Measurements from ENCODE around the gene PHTF2. TPM values are rescaled to one million over a fixed set of nuclear protein-coding genes. Genes with fewer than 3 reads are reported as not detected.

Gene PHTF2
- total RNA-seq, 2 donors from 2014 or later, result 15.4 to 20.6 TPM

- Histone ChIP-seq H3K9ac (ENCODE audit: extremely low read depth, low read length, poor library complexity, severe bottlenecking) (no peak overlapping the region), H3K4me1 (ENCODE audit: control insufficient read depth, insufficient read depth, low read length) (no peaks in the 10 kb centered on the region), H3K36me3 (ENCODE audit: control insufficient read depth, insufficient read depth, low read length) (no peaks in the 10 kb centered on the region), H3K27me3 (ENCODE audit: control insufficient read depth, insufficient read depth, low read length, poor library complexity, severe bottlenecking) (no peaks in the 10 kb centered on the region), H3K27ac (ENCODE audit: low read depth, low read length) (no peak overlapping the region), H3K9me3 (ENCODE audit: control insufficient read depth, low read length) (no peaks in the 10 kb centered on the region), H3K4me3 (ENCODE audit: low read length) (no peak overlapping the region)
- Mint-ChIP-seq H3K27ac (no peak overlapping the region), H3K9me3 (no peaks in the 10 kb centered on the region), H3K4me3 (no peak overlapping the region), H3K36me3 (ENCODE audit: low read depth) (no peaks in the 10 kb centered on the region), H3K4me1 (peaks cover 5% of the 10 kb centered on the region), H3K27me3 (ENCODE audit: insufficient read depth) (no peaks in the 10 kb centered on the region)
- WGBS, 2 experiments (ENCODE audit: insufficient coverage in 1 of 2, insufficient read length in 1 of 2), result 90% methylated on average over 1 of the region's 1 CpG; no CpG with 5 or more reads in 1 of the 2 experiments
- TF ChIP-seq CTCF (conservative IDR thresholded peaks at IDR 0.05), result no peak
- no peak for DNase-seq
Measured at GRCh38 chr7:77888998-77889397, 90.4 kb downstream of the PHTF2 start.

GRCh38 chr7:77893813-77894212, 95.2 kb downstream of the PHTF2 start:
- Histone ChIP-seq H3K36me3 (ENCODE audit: control insufficient read depth, insufficient read depth, low read length) (no peaks in the 10 kb centered on the region), H3K9ac (ENCODE audit: extremely low read depth, low read length, poor library complexity, severe bottlenecking) (no peak overlapping the region), H3K9me3 (ENCODE audit: control insufficient read depth, low read length) (no peaks in the 10 kb centered on the region), H3K4me1 (ENCODE audit: control insufficient read depth, insufficient read depth, low read length) (no peaks in the 10 kb centered on the region), H3K4me3 (ENCODE audit: low read length) (no peak overlapping the region), H3K27ac (ENCODE audit: low read depth, low read length) (no peak overlapping the region), H3K27me3 (ENCODE audit: control insufficient read depth, insufficient read depth, low read length, poor library complexity, severe bottlenecking) (no peaks in the 10 kb centered on the region)
- Mint-ChIP-seq H3K4me1 (peaks cover 4% of the 10 kb centered on the region), H3K4me3 (no peak overlapping the region), H3K27ac (no peak overlapping the region), H3K9me3 (no peaks in the 10 kb centered on the region), H3K36me3 (ENCODE audit: low read depth) (no peaks in the 10 kb centered on the region), H3K27me3 (ENCODE audit: insufficient read depth) (no peaks in the 10 kb centered on the region)
- DNase-seq, result no peak
- no peak for TF ChIP-seq CTCF (conservative IDR thresholded peaks at IDR 0.05)
- 91 to 100% methylated on average over 2 to 3 of the region's 3 CpGs for WGBS, 2 experiments (ENCODE audit: insufficient coverage in 1 of 2, insufficient read length in 1 of 2)

- Mint-ChIP-seq H3K36me3 (ENCODE audit: low read depth) (no peaks in the 10 kb centered on the region), H3K9me3 (no peaks in the 10 kb centered on the region), H3K27me3 (ENCODE audit: insufficient read depth) (no peaks in the 10 kb centered on the region), H3K4me1 (no peaks in the 10 kb centered on the region), H3K27ac (no peak overlapping the region), H3K4me3 (no peak overlapping the region)
- Histone ChIP-seq H3K27ac (ENCODE audit: low read depth, low read length) (no peak overlapping the region), H3K4me3 (ENCODE audit: low read length) (no peak overlapping the region), H3K27me3 (ENCODE audit: control insufficient read depth, insufficient read depth, low read length, poor library complexity, severe bottlenecking) (no peaks in the 10 kb centered on the region), H3K4me1 (ENCODE audit: control insufficient read depth, insufficient read depth, low read length) (no peaks in the 10 kb centered on the region), H3K9me3 (ENCODE audit: control insufficient read depth, low read length) (no peaks in the 10 kb centered on the region), H3K36me3 (ENCODE audit: control insufficient read depth, insufficient read depth, low read length) (no peaks in the 10 kb centered on the region), H3K9ac (ENCODE audit: extremely low read depth, low read length, poor library complexity, severe bottlenecking) (no peak overlapping the region)
- DNase-seq, result no peak
- WGBS, 2 experiments (ENCODE audit: insufficient coverage in 1 of 2, insufficient read length in 1 of 2), result 95 to 97% methylated on average over 2 of the region's 2 CpGs
- TF ChIP-seq CTCF (conservative IDR thresholded peaks at IDR 0.05), result no peak
Measured at GRCh38 chr7:77894574-77895091, 96.1 kb downstream of the PHTF2 start.
